CD4-positive, alpha-beta T cell treated with Interleukin-2 at 100 ng/mL for 4 hours (primary cell): ENCODE measurements around the gene EARS2.
"Not testable (repeated sequence)": the region's sequence is repeated elsewhere in the genome, so short reads cannot be mapped to it uniquely, and the experiment has no call there.

Experiments used
- DNase-seq: peaks from one replicate; pipeline ENCODE4 v3.0.0-alpha.2; 2020; ENCODE audit warnings: low spot score

The EARS2 gene

DNA sequence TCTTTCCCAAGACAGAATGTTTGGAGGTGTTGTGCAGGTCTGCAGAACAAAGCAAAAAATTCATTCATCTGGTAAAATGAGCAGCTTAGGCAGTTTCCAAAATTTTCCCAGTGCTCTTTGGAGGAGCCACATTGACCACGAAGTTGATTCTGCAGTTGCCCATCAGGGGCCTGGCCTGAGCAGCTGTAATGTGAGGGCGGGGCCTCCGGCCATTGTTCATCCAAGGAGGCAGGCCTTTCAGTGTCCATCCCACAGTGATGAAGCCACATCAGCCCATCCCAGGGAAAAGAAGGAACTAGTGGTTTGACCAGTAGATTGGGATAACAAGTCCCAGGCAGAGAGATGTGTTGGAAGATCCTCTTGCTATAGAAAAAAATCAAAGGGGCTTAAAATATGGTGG is 10.5 kb upstream of the EARS2 start:
- no peak for DNase-seq

- DNase-seq, result no peak
Observed at GRCh38 chr16:23566724-23567123, 9.6 kb upstream of the EARS2 start.

DNA sequence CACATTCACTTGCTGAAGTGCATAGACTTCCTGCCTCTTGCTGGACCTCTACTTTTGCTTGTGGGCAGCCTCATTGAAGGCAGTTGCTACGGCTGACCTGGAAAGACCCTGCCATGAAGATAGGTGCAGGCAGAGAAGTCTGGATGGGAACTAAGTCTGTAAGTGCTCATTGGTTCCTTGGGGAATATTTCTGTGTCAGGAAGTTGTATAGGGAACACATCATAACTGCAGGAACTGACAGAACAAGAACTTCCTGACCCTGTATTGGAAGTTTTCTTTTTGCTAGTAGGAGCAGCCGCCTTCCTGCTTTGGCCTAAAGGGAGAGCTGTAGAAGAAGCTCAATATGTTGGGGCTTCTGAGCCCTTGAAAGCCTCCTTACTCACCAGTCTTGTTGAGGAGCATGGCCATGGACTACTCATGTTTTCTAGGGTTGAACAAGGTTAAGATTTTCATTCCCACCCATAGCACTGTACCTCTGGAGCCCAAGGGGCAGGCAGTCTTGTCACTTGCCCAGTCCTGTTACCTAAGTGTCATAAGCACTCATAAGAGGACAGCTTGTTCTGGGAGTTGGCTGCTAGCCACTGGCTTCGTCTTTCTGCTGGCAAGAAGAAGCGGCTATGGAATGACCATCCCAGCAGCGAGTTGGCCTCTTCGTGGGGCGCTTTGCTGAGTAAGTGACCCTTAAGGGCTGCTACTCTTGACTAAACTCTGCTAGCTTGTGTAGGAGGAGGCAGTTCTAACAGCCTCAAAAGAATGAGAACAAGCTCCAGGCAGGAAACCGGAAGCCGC is 7.6 kb upstream of the EARS2 start:
- DNase-seq, result no peak

DNA sequence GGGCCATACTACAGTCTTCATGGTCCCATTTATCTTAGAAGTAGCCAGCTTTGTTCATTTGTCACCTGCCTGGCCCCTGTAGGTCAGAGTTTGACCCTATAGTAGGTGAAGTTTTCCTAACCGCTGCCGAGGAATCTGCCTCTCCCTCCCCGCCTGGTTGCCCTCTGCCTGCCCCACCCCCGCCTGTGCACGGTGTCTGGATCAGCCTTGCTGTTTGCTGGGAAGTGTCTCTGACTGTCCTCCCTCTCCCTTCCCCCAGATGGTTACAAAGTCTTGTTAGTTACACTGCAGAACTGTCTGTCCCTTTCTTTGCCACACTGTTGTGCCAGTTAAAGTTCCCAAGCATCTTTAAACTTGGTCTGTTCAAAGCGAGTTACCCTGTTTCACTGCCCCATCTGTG is 6.0 kb upstream of the EARS2 start:
- DNase-seq, result no peak

GRCh38 chr16:23562505-23562904 is 5.4 kb upstream of the EARS2 start:
- DNase-seq, result no peak

- no peak for DNase-seq
Observed at GRCh38 chr16:23561586-23561985, 4.4 kb upstream of the EARS2 start.

GRCh38 chr16:23557779-23558702 is 891 bp upstream of the EARS2 start:
- DNase-seq, result no peak

GRCh38 chr16:23554536-23554935 is 2.6 kb downstream of the EARS2 start:
- no peak for DNase-seq

DNA sequence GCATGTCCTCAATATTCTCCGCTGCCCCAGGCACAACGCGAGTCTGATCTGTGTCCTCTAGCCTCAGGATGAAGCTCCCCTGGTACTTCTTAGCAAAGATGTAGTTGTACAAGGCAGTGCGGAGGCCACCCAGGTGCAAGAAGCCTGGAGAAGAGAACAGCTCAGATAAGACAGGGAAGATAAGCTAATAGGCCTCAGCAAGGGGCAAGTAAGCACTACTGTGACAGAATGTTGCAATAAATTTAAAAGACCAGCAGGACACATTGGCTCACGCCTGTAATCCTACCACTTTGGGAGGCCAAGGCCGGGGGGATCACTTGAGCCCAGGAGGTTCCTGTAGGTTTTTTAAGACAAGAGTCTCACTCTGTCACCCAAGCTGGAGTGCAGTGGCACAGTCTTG is 5.0 kb downstream of the EARS2 start:
- no peak for DNase-seq

DNA sequence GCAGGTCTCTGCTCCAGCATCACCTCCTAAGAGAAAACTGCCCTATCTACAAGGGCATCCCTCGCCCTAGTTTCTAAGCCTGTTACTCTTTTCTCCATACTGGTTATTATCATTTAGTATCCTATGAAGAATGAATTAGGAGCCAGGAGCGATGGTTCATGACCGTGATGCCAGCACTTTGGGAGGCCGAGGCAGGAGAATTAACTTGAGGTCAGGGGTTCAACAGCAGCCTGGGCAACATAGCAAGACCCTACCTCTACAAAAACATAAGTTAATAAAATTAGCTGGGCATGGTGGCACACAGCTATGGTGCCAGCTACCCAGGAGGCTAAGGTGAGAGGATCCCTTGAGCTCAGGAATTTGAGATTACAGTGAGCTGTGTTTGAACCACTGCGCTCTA is 7.2 kb downstream of the EARS2 start:
- no peak for DNase-seq

GRCh38 chr16:23544436-23544835 is 12.7 kb downstream of the EARS2 start:
- no peak for DNase-seq

- DNase-seq, result not testable (repeated sequence)
Observed at GRCh38 chr16:23540817-23541178, 16.4 kb downstream of the EARS2 start.

DNA sequence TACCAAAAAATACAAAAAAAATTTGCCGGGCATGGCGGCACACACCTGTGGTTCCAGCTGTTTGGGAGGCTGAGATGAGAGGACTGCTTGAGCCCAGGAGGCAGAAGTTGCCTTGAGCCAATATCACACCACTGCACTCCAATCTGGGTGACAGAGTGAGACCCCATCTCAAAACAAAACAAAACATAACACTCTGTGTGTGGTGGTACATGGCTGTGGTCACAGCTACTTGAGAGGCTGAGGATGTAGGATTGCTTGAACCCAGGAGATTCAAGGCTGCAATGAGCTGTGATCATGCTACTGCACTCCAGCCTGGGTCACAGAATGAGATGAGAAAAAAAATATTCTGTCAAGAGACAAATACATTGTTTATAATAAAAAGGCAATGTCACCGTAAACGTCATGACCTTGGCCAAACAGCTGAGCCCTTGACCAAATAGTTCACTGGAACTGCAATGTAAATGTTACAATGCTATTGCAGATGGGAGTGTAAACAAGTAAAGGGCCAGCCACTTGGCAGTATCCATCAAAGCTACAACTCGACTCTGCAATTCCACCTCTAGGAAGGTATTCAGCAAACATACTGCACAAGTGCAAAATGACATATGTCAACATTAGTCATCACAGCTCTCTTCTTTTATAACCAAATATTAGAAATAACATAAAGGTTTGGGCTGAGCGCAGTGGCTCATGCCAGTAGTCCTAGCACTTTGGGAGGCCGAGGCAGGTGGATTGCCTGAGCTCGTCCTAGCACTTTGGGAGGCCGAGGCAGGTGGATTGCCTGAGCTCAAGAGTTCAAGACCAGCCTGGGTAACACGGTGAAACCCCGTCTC is 16.9 kb downstream of the EARS2 start:
- DNase-seq, result no peak

- no peak for DNase-seq
Observed at GRCh38 chr16:23538919-23539278, 18.3 kb downstream of the EARS2 start.

GRCh38 chr16:23537390-23537789 is 19.8 kb downstream of the EARS2 start:
- no peak for DNase-seq

DNA sequence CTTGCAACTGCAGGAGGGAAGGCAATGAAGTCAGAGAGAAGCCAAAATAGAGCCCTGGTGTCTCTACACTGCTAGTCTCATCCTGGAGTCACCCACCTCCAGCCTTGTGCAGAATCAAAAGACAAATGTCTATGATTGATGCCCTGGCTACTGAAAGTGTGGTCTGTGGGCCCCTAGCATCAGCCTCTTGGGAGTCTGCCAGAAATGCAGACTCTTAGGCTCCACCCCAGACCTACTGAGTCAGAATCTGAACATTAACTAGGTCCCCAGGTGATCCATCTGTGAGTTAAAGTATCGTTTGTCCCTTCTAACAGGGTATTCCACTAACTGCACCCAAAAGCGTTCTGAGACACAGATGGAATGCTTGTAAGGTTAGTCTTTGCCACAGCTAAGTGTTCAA is 21.2 kb downstream of the EARS2 start:
- DNase-seq, result no peak

GRCh38 chr16:23534868-23535860 is 22.0 kb downstream of the EARS2 start:
- DNase-seq, result no peak

GRCh38 chr16:23532448-23532847 is 24.7 kb downstream of the EARS2 start:
- DNase-seq, result no peak

DNA sequence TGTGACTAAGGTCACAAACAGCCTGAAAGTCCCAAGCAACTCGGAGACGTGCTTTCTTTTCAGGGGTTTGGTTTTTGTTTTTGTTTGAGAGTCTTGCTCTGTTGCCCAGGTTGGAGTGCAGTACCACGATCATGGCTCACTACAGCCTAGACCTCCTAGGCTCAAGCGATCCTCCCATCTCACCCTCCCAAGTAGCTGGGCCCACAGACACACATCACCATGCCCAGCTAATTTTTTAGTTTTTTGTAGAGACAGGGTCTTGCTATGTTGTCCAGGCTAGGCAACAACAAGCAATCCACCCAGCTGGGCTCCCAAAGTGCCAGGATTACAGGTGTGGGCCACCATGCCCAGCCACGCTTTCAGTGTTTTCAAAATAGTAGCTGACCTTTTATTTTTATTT is 27.1 kb downstream of the EARS2 start:
- DNase-seq, result no peak

GRCh38 chr16:23528644-23529310 is 28.4 kb downstream of the EARS2 start:
- no peak for DNase-seq
